T47D (cell line): Measurements from ENCODE around the gene MVP.
"Not testable (repeated sequence)": the region's sequence is repeated elsewhere in the genome, so short reads cannot be mapped to it uniquely, and the experiment has no call there.

Experiments used
- DNase-seq, 2 experiments: peaks; one replicate each; pipeline versions ENCODE4 v3.0.0 to v3.0.0-alpha.2; 2011 to 2012; ENCODE audit warnings: low read depth in 1 of 2, low spot score in 1 of 2
- JUND ChIP-seq: IDR thresholded peaks from 2 replicates; pipeline ENCODE4 v1.6.1; 2012; ENCODE audit warnings: low read depth
- in situ Hi-C: cut with HindIII; loops from 2 replicates; pipeline ENCODE4 v1.10.0; 2016; ENCODE audit warnings: low sequenced_read_pairs, low pct_unique_long_range_greater_than_20kb

The MVP gene

GRCh38 chr16:29826342-29826695 is 6.1 kb downstream of the MVP start:
- TF ChIP-seq JUND = no peak
- in situ Hi-C loops = no loop called here
- no peak for DNase-seq

GRCh38 chr16:29830774-29831173 is 10.5 kb downstream of the MVP start:
- in situ Hi-C loops = no loop called here
- no peak for TF ChIP-seq JUND
- DNase-seq = no peak

GRCh38 chr16:29831490-29831889 is 11.2 kb downstream of the MVP start:
- no peak for DNase-seq
- TF ChIP-seq JUND = no peak
- in situ Hi-C loops = no loop called here

GRCh38 chr16:29833219-29833618 is 13.0 kb downstream of the MVP start:
- in situ Hi-C loops, DNase-seq: not testable (repeated sequence)

- no peak for TF ChIP-seq JUND
- in situ Hi-C loops = no loop called here
- DNase-seq = no peak
These were observed 13.8 kb downstream of the MVP start for GRCh38 chr16:29834079-29834478.

- in situ Hi-C loops = no loop called here
- no peak for DNase-seq
- no peak for TF ChIP-seq JUND
These were observed 15.7 kb downstream of the MVP start for GRCh38 chr16:29835926-29836325.

- DNase-seq = no peak
- in situ Hi-C loops = no loop called here
- no peak for TF ChIP-seq JUND
These were observed 16.4 kb downstream of the MVP start for GRCh38 chr16:29836623-29837022.

- no peak for DNase-seq
- in situ Hi-C loops = no loop called here
- no peak for TF ChIP-seq JUND
These were observed 17.6 kb downstream of the MVP start for GRCh38 chr16:29837841-29838240.

GRCh38 chr16:29839822-29840221 is 19.6 kb downstream of the MVP start:
- no peak for DNase-seq
- in situ Hi-C loops = no loop called here
- no peak for TF ChIP-seq JUND

GRCh38 chr16:29840240-29840639 is 20.0 kb downstream of the MVP start:
- no peak for TF ChIP-seq JUND
- DNase-seq = no peak
- in situ Hi-C loops = no loop called here

GRCh38 chr16:29841631-29842030 is 21.4 kb downstream of the MVP start:
- TF ChIP-seq JUND = no peak
- DNase-seq = no peak
- in situ Hi-C loops = no loop called here

- in situ Hi-C loops = no loop called here
- DNase-seq = no peak
- TF ChIP-seq JUND = no peak
These were observed 22.6 kb downstream of the MVP start for GRCh38 chr16:29842732-29843346.

- TF ChIP-seq JUND = no peak
- in situ Hi-C loops = no loop called here
- no peak for DNase-seq
These were observed 23.7 kb downstream of the MVP start for GRCh38 chr16:29843931-29844330.

- no peak for TF ChIP-seq JUND
- no peak for DNase-seq
- in situ Hi-C loops = no loop called here
These were observed 24.5 kb downstream of the MVP start for GRCh38 chr16:29844575-29845331.
